DND-41 (cell line): ENCODE measurements around the gene HCN2.

Source experiments
- CTCF ChIP-seq: IDR thresholded peaks from 2 replicates; pipeline ENCODE4 v1.5.1; 2012; ENCODE audit warnings: borderline replicate concordance, low read length, moderate library complexity, mild to moderate bottlenecking; ENCODE audit not compliant: poor library complexity, severe bottlenecking; ENCODE audit errors: extremely low read depth
- EZH2 ChIP-seq: IDR thresholded peaks from 3 replicates; pipeline ENCODE4 v1.6.1; 2012; ENCODE audit warnings: borderline replicate concordance, low read depth, mild to moderate bottlenecking, moderate library complexity, low read length, inconsistent platforms; ENCODE audit not compliant: severe bottlenecking

DNA sequence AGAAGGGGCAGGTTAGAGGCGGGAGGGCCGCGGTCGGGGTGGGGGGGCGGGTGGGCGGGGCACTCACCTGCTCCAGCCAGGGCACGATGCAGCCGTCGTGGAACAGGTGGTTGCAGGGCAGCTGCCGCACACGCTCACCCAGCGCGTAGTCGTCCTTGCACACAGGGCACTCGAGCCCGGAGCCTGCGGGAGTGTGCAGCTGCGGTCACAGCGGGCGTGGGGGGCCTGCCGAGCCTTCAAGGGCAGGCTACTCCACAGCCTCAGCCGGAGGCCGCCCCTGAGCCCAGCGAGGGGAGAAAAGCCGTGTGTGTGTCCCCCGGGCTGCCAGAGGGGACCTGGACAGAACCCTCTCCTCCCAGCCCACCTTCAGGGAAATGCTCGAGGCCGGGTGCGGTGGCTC lies 58.6 kb downstream of the HCN2 start:
- TF ChIP-seq CTCF (no peak), EZH2 (no peak)
